GM12801 (cell line): ENCODE measurements around the gene CHST9.

Experiments
- CTCF ChIP-seq: IDR thresholded peaks from one replicate; pipeline ENCODE4 v1.5.1; 2011; ENCODE audit warnings: control low read depth; ENCODE audit not compliant: insufficient read length; ENCODE audit errors: extremely low read depth

Gene CHST9

DNA sequence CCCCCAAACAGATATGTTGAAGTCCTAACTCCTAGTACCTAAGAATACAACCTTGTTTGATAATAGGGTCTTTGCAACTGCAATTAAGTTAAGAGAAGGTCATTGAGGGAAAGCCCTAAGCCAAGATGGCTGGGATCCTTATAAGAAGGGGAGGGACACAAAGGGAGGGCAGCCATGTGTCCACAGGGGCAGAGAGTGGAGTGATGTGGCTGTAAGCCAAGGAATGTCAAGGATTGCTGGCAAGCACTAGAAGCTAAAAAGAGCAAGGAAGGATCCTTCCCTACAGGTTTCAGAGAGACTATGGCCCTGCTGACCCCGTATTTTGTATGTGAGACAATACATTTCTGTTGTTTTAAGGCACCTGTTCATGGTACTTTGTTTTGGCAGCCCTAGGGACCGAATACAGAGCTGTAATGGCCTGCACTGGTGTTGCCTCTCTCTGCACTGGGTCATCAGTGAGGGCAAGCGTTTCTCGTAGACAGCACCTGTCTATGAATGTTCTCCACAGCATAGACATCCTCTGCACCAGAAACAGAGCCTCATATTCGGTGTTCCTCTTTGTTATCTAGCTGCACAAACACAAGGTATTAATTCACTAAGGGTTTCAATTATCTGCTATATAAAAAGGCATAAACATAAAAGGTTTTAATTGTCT is 244.2 kb downstream of the CHST9 start:
- TF ChIP-seq CTCF, result no peak

- TF ChIP-seq CTCF, result no peak
Measured at GRCh38 chr18:26931659-26932058, 253.4 kb downstream of the CHST9 start.

DNA sequence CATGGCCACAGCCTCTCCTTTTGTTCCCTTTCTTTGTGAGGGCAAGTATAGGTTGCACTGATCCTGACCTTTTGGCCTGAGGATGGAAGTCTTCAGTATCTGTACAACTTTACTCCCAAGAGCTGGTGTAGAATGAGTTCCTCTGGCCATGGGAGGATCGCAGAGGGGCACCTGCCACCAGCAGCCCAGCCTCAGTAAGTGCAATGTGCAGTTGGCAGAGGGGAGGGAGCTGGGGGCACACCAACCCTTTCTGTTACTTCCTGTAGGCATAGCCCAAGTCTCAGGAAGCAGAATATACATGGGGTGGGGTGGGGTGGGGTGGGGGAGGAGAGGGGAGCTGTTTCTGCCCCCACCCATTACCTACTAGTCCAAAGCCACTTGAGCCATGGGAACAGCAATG is 254.5 kb downstream of the CHST9 start:
- TF ChIP-seq CTCF, result no peak

DNA sequence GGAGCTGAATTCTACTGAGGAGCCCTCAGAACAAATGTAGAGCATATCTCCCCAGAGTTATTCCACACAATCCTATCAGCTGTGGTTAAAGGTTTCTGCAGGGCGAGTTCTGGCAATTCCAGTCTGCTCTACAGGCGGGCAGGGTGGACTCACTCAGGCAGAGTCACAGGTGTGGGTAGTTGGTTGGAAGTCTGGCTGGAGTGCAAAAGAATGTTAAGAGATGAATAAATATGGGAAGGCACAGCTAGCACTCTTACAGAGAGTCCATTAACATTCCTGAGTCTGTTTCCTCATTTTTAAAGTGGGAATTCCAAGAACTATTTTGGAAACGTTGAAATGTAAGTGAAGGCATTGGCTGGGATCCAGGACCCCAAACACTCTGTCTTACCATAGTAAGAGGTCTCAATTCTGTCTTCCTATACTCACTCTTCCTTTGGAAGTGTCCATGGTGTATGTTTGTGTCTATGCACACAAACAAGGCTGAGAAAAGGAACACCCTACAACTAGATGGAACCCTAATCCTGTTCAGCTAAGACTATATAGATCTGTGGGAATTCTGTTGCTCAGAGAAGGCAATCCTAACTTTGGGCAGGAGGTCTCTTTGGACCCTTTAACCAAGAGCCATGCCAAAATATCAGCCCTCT is 256.3 kb downstream of the CHST9 start:
- no peak for TF ChIP-seq CTCF

- TF ChIP-seq CTCF, result no peak
Measured at GRCh38 chr18:26926066-26926675, 258.9 kb downstream of the CHST9 start.

DNA sequence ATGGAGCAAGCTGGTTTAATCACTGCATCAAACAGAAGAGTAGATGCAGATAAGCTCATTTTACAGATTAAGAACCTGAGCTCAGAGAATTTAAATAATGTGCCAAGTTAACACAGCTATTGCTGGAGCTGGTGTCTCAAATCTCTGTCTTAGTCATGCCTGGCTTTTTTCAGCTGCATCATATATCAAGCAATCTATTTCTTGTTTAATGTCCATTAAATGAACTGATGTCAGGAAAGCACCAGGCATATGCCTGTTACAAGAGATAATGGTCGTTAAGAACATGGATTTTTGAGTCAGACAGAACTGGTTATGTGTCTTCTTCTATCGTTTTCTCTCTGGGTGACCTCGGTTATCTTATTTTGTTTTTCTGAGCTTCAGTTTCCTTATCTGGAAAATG is 259.8 kb downstream of the CHST9 start:
- no peak for TF ChIP-seq CTCF

GRCh38 chr18:26922313-26922712 is 262.8 kb downstream of the CHST9 start:
- no peak for TF ChIP-seq CTCF
